Transverse colon (tissue), 4 donors: ENCODE measurements around the gene LRP5.

Experiments used
- EP300 ChIP-seq: sonication (generic); formaldehyde crosslinking; IDR thresholded peaks from one replicate; pipeline ENCODE4 v1.6.1; 2017; ENCODE audit warnings: antibody characterized with exemption, low read depth
- POLR2A ChIP-seq: fragments of 450-650 bp; IDR thresholded peaks from one replicate; pipeline ENCODE4 v1.6.1; 2016; ENCODE audit warnings: antibody characterized with exemption, mild to moderate bottlenecking, moderate library complexity
- POLR2AphosphoS5 ChIP-seq, 3 donors: sonication (generic); formaldehyde crosslinking; IDR thresholded peaks; one replicate each; pipeline ENCODE4 v1.6.1; 2016; ENCODE audit warnings: antibody characterized with exemption in 3 of 3
- TF ChIP-seq, protein P1 (sequence below), 5 experiments: fragments of 200-600 bp in 3 of 5; fragments of 450-650 bp in 2 of 5; sonication (generic) in 3 of 5; IDR thresholded peaks; 1 replicate in 2 of 5; 2 replicates in 3 of 5; pipeline ENCODE4 v1.5.1; 2016 to 2017; ENCODE audit warnings: antibody characterized with exemption in 5 of 5, inconsistent platforms in 3 of 5, mild to moderate bottlenecking in 2 of 5, moderate library complexity in 1 of 5

GRCh38 chr11:68437927-68438657 is 125.7 kb downstream of the LRP5 start:
- TF ChIP-seq POLR2A (no peak), EP300 (no peak), POLR2AphosphoS5 (IDR thresholded peaks at IDR 0.05) (no peak)
- TF ChIP-seq, protein P1, sequence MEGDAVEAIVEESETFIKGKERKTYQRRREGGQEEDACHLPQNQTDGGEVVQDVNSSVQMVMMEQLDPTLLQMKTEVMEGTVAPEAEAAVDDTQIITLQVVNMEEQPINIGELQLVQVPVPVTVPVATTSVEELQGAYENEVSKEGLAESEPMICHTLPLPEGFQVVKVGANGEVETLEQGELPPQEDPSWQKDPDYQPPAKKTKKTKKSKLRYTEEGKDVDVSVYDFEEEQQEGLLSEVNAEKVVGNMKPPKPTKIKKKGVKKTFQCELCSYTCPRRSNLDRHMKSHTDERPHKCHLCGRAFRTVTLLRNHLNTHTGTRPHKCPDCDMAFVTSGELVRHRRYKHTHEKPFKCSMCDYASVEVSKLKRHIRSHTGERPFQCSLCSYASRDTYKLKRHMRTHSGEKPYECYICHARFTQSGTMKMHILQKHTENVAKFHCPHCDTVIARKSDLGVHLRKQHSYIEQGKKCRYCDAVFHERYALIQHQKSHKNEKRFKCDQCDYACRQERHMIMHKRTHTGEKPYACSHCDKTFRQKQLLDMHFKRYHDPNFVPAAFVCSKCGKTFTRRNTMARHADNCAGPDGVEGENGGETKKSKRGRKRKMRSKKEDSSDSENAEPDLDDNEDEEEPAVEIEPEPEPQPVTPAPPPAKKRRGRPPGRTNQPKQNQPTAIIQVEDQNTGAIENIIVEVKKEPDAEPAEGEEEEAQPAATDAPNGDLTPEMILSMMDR (IDR thresholded peaks at IDR 0.05) = no peak
